SU-DHL-6 (cell line): ENCODE data around the gene APPL2.

Experiments
- H2AFZ ChIP-seq: fragments of 200-600 bp; sonication (generic); 2 replicates; pipeline ENCODE4 v1.6.1; 2014; ENCODE audit warnings: low read depth, mild to moderate bottlenecking, moderate library complexity, mixed read lengths, antibody characterized with exemption, low read length; ENCODE audit not compliant: severe bottlenecking
- H3F3A ChIP-seq: fragments of 200-600 bp; shearing (Covaris generic); 2 replicates; pipeline ENCODE4 v1.6.0; 2016; ENCODE audit warnings: antibody characterized with exemption, mild to moderate bottlenecking; ENCODE audit not compliant: insufficient read depth
- H3K27ac ChIP-seq: fragments of 200-600 bp; sonication (generic); 2 replicates; pipeline ENCODE4 v1.5.1; 2016; ENCODE audit warnings: low read depth, mild to moderate bottlenecking, low read length, moderate library complexity, mixed read lengths
- H3K27me3 ChIP-seq: fragments of 200-600 bp; sonication (generic), shearing (Covaris generic); 2 replicates; pipeline ENCODE4 v1.6.0; 2014; ENCODE audit warnings: mild to moderate bottlenecking, low read length
- H3K36me3 ChIP-seq: fragments of 200-600 bp; sonication (generic); 2 replicates; pipeline ENCODE4 v1.6.1; 2014; ENCODE audit warnings: mild to moderate bottlenecking, low read length, mixed read lengths
- H3K4me2 ChIP-seq: fragments of 300-600, 200-600 bp; shearing (Covaris generic), sonication (generic); 2 replicates; pipeline ENCODE4 v1.6.0; 2014; ENCODE audit warnings: low read length, low read depth, mild to moderate bottlenecking; ENCODE audit not compliant: poor library complexity, severe bottlenecking
- H3K4me3 ChIP-seq: fragments of 200-600 bp; sonication (generic); 2 replicates; pipeline ENCODE4 v1.5.1; 2014; ENCODE audit warnings: antibody characterized with exemption, low read length, mild to moderate bottlenecking, mixed read lengths; ENCODE audit not compliant: insufficient read depth, poor library complexity, severe bottlenecking
- H3K79me2 ChIP-seq: fragments of 200-600 bp; sonication (generic); 2 replicates; pipeline ENCODE4 v1.6.1; 2014; ENCODE audit warnings: mild to moderate bottlenecking, low read length, moderate library complexity; ENCODE audit not compliant: insufficient read depth
- H3K9ac ChIP-seq: fragments of 200-600 bp; sonication (generic); 2 replicates; pipeline ENCODE4 v1.7.0; 2014; ENCODE audit warnings: mild to moderate bottlenecking, low read length
- H3K9me2 ChIP-seq: fragments of 200-600 bp; sonication (generic); replicated peaks from 2 replicates; pipeline ENCODE4 v1.6.1; 2014; ENCODE audit warnings: low read length; ENCODE audit not compliant: insufficient read depth
- H3K9me3 ChIP-seq: fragments of 200-600 bp; sonication (generic); 2 replicates; pipeline ENCODE4 v1.6.1; 2014; ENCODE audit warnings: low read length, mixed read lengths; ENCODE audit not compliant: insufficient read depth
- H4K20me1 ChIP-seq: fragments of 200-600 bp; sonication (generic); 2 replicates; pipeline ENCODE4 v1.6.1; 2014; ENCODE audit warnings: low read depth, mild to moderate bottlenecking, antibody characterized with exemption, low read length, moderate library complexity, mixed read lengths
- EZH2phosphoT487 ChIP-seq: fragments of 200-600 bp; sonication (generic), shearing (Covaris generic); conservative IDR thresholded peaks from 2 replicates; pipeline ENCODE4 v1.6.1; 2018; ENCODE audit warnings: mild to moderate bottlenecking, antibody characterized with exemption, low read length, moderate library complexity, mixed read lengths
- TF ChIP-seq, protein P1 (sequence below): fragments of 200-600 bp; sonication (generic); IDR thresholded peaks from one replicate; pipeline ENCODE4 v1.5.1; 2017; ENCODE audit warnings: antibody characterized with exemption, mild to moderate bottlenecking, low read length, moderate library complexity; ENCODE audit not compliant: insufficient read depth, poor library complexity, severe bottlenecking

Gene APPL2

DNA sequence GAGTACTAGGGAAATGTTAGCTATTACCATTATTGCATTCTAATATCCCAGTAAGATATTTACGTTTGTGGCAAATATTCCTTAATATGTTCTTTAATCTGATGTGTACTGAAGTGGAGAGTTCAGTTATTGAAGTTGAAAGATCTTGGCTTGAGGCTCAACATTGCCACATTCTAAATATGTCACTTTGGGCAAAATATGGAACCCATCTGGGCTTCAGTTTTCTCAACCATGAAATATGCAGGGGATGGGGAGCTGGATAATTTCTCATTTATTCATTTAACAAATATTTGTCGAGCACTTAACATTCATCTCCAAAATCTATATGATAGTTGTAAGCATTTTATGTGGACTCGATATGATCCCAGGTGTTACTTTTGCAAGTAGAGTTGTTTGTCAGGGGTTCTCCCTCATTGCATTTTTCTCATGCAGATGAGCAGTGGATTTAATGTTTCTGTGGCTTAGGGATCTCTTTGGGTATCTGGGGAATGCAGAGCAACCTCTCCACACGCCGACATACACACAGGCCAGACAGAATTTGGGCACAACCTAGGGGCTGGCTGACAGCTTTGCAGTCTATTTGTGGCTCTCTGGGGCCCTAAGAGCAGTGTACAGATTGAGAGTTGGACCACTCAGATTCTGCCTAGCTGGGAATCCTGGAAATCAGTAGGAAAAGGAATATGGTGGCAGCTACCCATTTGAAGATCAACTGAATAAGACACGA lies 26.6 kb upstream of the APPL2 start:
- Histone ChIP-seq H3F3A (no peaks in the 10 kb centered on the region), H3K27ac (no peak overlapping the region), H3K9me2 (no peaks in the 10 kb centered on the region), H4K20me1 (no peaks in the 10 kb centered on the region), H3K9me3 (no peaks in the 10 kb centered on the region), H3K9ac (no peak overlapping the region), H3K36me3 (no peaks in the 10 kb centered on the region), H3K27me3 (no peaks in the 10 kb centered on the region), H3K4me2 (no peak overlapping the region), H2AFZ (no peak overlapping the region), H3K79me2 (no peaks in the 10 kb centered on the region), H3K4me3 (no peak overlapping the region)
- no peak for TF ChIP-seq EZH2phosphoT487
- TF ChIP-seq, protein P1, sequence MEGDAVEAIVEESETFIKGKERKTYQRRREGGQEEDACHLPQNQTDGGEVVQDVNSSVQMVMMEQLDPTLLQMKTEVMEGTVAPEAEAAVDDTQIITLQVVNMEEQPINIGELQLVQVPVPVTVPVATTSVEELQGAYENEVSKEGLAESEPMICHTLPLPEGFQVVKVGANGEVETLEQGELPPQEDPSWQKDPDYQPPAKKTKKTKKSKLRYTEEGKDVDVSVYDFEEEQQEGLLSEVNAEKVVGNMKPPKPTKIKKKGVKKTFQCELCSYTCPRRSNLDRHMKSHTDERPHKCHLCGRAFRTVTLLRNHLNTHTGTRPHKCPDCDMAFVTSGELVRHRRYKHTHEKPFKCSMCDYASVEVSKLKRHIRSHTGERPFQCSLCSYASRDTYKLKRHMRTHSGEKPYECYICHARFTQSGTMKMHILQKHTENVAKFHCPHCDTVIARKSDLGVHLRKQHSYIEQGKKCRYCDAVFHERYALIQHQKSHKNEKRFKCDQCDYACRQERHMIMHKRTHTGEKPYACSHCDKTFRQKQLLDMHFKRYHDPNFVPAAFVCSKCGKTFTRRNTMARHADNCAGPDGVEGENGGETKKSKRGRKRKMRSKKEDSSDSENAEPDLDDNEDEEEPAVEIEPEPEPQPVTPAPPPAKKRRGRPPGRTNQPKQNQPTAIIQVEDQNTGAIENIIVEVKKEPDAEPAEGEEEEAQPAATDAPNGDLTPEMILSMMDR: no peak

DNA sequence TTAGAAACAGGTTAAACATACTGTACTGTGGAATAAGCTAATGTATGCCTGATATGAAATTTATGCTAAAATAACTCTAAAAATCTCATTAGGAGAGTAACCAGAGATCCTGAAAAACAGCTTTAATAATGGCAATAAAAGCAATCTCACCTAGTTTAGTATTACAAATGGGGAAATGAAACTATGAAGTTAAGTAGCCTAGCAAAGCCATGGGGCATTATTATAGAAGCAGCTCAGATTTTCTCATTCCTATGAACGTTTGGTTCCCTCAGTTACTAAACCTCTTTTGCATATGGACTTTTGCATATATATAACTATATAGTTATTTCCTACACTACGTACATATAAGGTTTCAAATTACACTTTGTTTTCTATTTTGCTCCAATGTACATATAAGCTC lies 25.0 kb upstream of the APPL2 start:
- no peaks in the 10 kb centered on the region for H3K27me3 ChIP-seq
- H3K4me3 ChIP-seq: no peak overlapping the region
- no peak overlapping the region for H3K9ac ChIP-seq
- H3F3A ChIP-seq: no peaks in the 10 kb centered on the region
- no peaks in the 10 kb centered on the region for H3K79me2 ChIP-seq
- no peaks in the 10 kb centered on the region for H4K20me1 ChIP-seq
- no peaks in the 10 kb centered on the region for H3K36me3 ChIP-seq
- no peak overlapping the region for H3K27ac ChIP-seq
- no peaks in the 10 kb centered on the region for H3K9me3 ChIP-seq
- no peak overlapping the region for H3K4me2 ChIP-seq
- no peak for TF ChIP-seq EZH2phosphoT487
- TF ChIP-seq, protein P1: no peak
- H2AFZ ChIP-seq: no peak overlapping the region
- H3K9me2 ChIP-seq: no peaks in the 10 kb centered on the region

DNA sequence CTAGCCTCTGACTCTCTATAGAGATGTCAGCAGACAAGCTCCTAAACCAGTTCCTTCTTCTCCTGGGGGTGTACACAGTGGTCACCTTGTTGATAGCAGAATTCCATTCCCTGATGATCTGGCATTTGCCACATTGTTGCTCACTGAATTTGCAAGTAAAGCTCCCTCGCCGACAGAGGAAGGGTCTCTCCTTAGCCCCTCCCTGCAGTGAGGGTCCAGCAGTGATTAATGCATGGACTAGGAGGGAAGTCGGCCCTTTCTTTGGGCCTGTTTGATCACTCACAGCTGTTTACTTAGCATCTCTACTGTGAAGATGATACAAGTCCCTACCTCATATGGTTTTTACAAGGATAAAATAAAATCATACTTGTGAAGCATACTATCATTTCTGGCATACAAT lies 23.3 kb upstream of the APPL2 start:
- H3K9me3 ChIP-seq: no peaks in the 10 kb centered on the region
- H3K4me3 ChIP-seq: no peak overlapping the region
- no peaks in the 10 kb centered on the region for H3K79me2 ChIP-seq
- H3K27me3 ChIP-seq: no peaks in the 10 kb centered on the region
- no peak overlapping the region for H3K4me2 ChIP-seq
- TF ChIP-seq, protein P1: no peak
- no peak for TF ChIP-seq EZH2phosphoT487
- no peaks in the 10 kb centered on the region for H3K9me2 ChIP-seq
- no peak overlapping the region for H3K27ac ChIP-seq
- no peaks in the 10 kb centered on the region for H3K36me3 ChIP-seq
- H4K20me1 ChIP-seq: no peaks in the 10 kb centered on the region
- no peak overlapping the region for H2AFZ ChIP-seq
- no peaks in the 10 kb centered on the region for H3F3A ChIP-seq
- no peak overlapping the region for H3K9ac ChIP-seq
